Liver (tissue), 9 donors: ENCODE data around the gene SPRR2A. TPM values are rescaled to one million over a fixed set of nuclear protein-coding genes. Genes with fewer than 3 reads are reported as not detected.

Source experiments
- DNase-seq: peaks from one replicate; pipeline ENCODE4 v3.0.0-alpha.2; 2017; ENCODE audit warnings: low spot score
- H3K27ac ChIP-seq, 2 donors: one replicate each; pipeline ENCODE4 v1.7.0; 2013; ENCODE audit warnings: inconsistent platforms in 2 of 2, low read length in 2 of 2, control low read depth in 1 of 2, low read depth in 1 of 2, mild to moderate bottlenecking in 1 of 2
- H3K27me3 ChIP-seq, 4 donors: one replicate each; pipeline versions ENCODE4 v1.6.1 to v1.7.0; 2013; ENCODE audit warnings: low read length in 3 of 4, inconsistent platforms in 1 of 4, mild to moderate bottlenecking in 1 of 4, moderate library complexity in 1 of 4; ENCODE audit not compliant: control insufficient read depth in 4 of 4, insufficient read depth in 4 of 4
- H3K36me3 ChIP-seq, 4 donors: one replicate each; pipeline versions ENCODE4 v1.6.1 to v1.7.0; 2013; ENCODE audit warnings: low read length in 3 of 4, mild to moderate bottlenecking in 3 of 4, low read depth in 1 of 4, moderate library complexity in 1 of 4; ENCODE audit not compliant: control insufficient read depth in 4 of 4, insufficient read depth in 3 of 4
- H3K4me1 ChIP-seq, 4 donors: one replicate each; pipeline versions ENCODE4 v1.6.1 to v1.7.0; 2013; ENCODE audit warnings: low read length in 3 of 4, mild to moderate bottlenecking in 3 of 4, moderate library complexity in 1 of 4; ENCODE audit not compliant: control insufficient read depth in 4 of 4, insufficient read depth in 4 of 4
- H3K4me3 ChIP-seq, 3 donors: one replicate each; pipeline versions ENCODE4 v1.6.1 to v1.7.0; 2013; ENCODE audit warnings: low read length in 3 of 3, control low read depth in 1 of 3, low read depth in 1 of 3, mild to moderate bottlenecking in 1 of 3
- H3K9ac ChIP-seq, 2 donors: one replicate each; pipeline ENCODE4 v1.7.0; 2013; ENCODE audit warnings: low read length in 2 of 2, mild to moderate bottlenecking in 2 of 2, moderate library complexity in 2 of 2, control low read depth in 1 of 2, low read depth in 1 of 2
- H3K9me3 ChIP-seq, 4 donors: one replicate each; pipeline versions ENCODE4 v1.6.1 to v1.7.0; 2013; ENCODE audit warnings: low read length in 3 of 4; ENCODE audit not compliant: control insufficient read depth in 4 of 4
- ATF3 ChIP-seq: IDR thresholded peaks from 2 replicates; pipeline ENCODE4 v1.6.1; 2016; ENCODE audit warnings: antibody characterized with exemption
- CTCF ChIP-seq: fragments of 150-350 bp; IDR thresholded peaks from 2 replicates; pipeline ENCODE4 v1.5.1; 2017; ENCODE audit warnings: improper control_type of control experiment, low read depth, low read length; ENCODE audit not compliant: missing input control
- EGR1 ChIP-seq, 2 donors: IDR thresholded peaks; 2 replicates each; pipeline ENCODE4 v1.6.1; 2016 to 2018; ENCODE audit warnings: antibody characterized with exemption in 2 of 2, low read depth in 2 of 2
- FOXA1 ChIP-seq: IDR thresholded peaks from 2 replicates; pipeline ENCODE4 v1.6.1; 2016; ENCODE audit warnings: antibody characterized with exemption
- FOXA2 ChIP-seq: IDR thresholded peaks from 2 replicates; pipeline ENCODE4 v1.6.1; 2016; ENCODE audit warnings: antibody characterized with exemption
- GABPA ChIP-seq, 2 donors: IDR thresholded peaks in 1 of 2; conservative IDR thresholded peaks in 1 of 2; 2 replicates each; pipeline ENCODE4 v1.6.1; 2016; ENCODE audit warnings: antibody characterized with exemption in 2 of 2, mild to moderate bottlenecking in 1 of 2, moderate library complexity in 1 of 2
- HNF4A ChIP-seq, 2 donors: conservative IDR thresholded peaks; 2 replicates each; pipeline ENCODE4 v1.6.1; 2016; ENCODE audit warnings: antibody characterized with exemption in 2 of 2, mild to moderate bottlenecking in 2 of 2
- HNF4G ChIP-seq: IDR thresholded peaks from 2 replicates; pipeline ENCODE4 v1.6.1; 2016; ENCODE audit warnings: antibody characterized with exemption
- JUND ChIP-seq, 2 donors: IDR thresholded peaks; 2 replicates each; pipeline ENCODE4 v1.6.1; 2016; ENCODE audit warnings: antibody characterized with exemption in 2 of 2
- NR2F2 ChIP-seq: IDR thresholded peaks from 2 replicates; pipeline ENCODE4 v1.6.1; 2016; ENCODE audit warnings: antibody characterized with exemption
- RAD21 ChIP-seq, 2 donors: IDR thresholded peaks; 2 replicates each; pipeline ENCODE4 v1.6.1; 2016; ENCODE audit warnings: antibody characterized with exemption in 2 of 2, mild to moderate bottlenecking in 2 of 2
- REST ChIP-seq: IDR thresholded peaks from 2 replicates; pipeline ENCODE4 v1.6.1; 2016; ENCODE audit warnings: antibody characterized with exemption, mild to moderate bottlenecking
- RXRA ChIP-seq, 2 donors: IDR thresholded peaks; 2 replicates each; pipeline ENCODE4 v1.6.1; 2017 to 2018; ENCODE audit warnings: antibody characterized with exemption in 2 of 2, mild to moderate bottlenecking in 1 of 2
- SP1 ChIP-seq: IDR thresholded peaks from 2 replicates; pipeline ENCODE4 v1.6.1; 2018; ENCODE audit warnings: antibody characterized with exemption, mild to moderate bottlenecking
- TAF1 ChIP-seq: conservative IDR thresholded peaks from 2 replicates; pipeline ENCODE4 v1.6.1; 2016; ENCODE audit warnings: antibody characterized with exemption, mild to moderate bottlenecking
- YY1 ChIP-seq: IDR thresholded peaks from 2 replicates; pipeline ENCODE4 v1.6.1; 2016; ENCODE audit warnings: antibody characterized with exemption, mild to moderate bottlenecking
- WGBS: extraction: QIAGEN DNeasy Blood & Tissue Kit; methylation state at CpG from one replicate; pipeline ENCODE4 v1.1.7; 2013; 5-methylcytosine and 5-hydroxymethylcytosine counted together
- polyA plus RNA-seq, 2 donors: library from polyadenylated mRNA; stranded (reverse) in 1 of 2; unstranded in 1 of 2; fragments of 200-250 nt in 1 of 2; fragments of >200 nt in 1 of 2; fragmentation: Nextera tagmentation in 1 of 2; extraction: Ambion mirVana in 1 of 2; gene quantifications; one replicate each; pipeline versions ENCODE4 v1.2.1 to v1.2.3, GENCODE V29; 2013 to 2015
- total RNA-seq, 2 donors: library from RNA; depleted of rRNA; stranded (reverse); fragments of >200 nt; gene quantifications; one replicate each; pipeline ENCODE4 v1.2.3, GENCODE V29; 2014
- TF ChIP-seq, protein P1 (sequence below): IDR thresholded peaks from 2 replicates; pipeline ENCODE4 v1.6.1; 2016; ENCODE audit warnings: antibody characterized with exemption
- TF ChIP-seq, protein P2 (sequence below): IDR thresholded peaks from 2 replicates; pipeline ENCODE4 v1.6.1; 2016; ENCODE audit warnings: antibody characterized with exemption
- donor health status: healthy.
- donor health status: healthy.
- donor health status: healthy.
- donor health status: healthy.
- donor health status: healthy.

Gene SPRR2A
- total and polyA plus RNA-seq, 4 donors, result not detected

DNA sequence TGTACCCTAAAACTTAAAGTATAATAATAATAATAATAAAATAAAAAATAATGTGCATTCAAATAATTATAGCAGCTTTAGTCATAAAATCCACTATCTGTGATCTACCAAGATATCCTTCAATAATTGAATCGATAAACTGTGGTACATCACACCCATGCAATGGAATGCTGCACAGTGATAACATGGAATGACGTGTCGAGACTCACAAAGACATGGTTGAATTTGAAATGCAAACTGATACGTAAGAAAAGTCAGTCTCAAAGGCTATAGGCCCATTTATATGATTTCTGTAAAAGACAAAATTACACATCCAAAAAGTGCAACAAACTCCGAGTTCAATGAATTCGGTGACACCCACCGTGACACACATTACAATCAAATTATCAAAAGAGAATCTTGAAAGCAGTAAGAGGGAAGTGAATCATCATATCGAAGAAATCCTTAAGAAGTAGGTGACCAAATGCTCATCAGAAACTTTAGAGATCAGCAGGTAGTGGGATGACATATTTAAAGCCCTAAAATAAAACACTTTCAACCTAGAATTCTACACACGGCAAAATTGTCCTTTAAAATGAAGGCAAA is 42.2 kb upstream of the SPRR2A start:
- no peaks in the 10 kb centered on the region for H3K27me3 ChIP-seq
- H3K9ac ChIP-seq, result no peak overlapping the region
- WGBS, result 87% methylated on average over 9 of the region's 9 CpGs
- TF ChIP-seq YY1 (no peak), EGR1 (IDR thresholded peaks at IDR 0.05; ENCODE audit: low read depth in 2 of 2) (no peak), RAD21 (IDR thresholded peaks at IDR 0.05) (no peak), FOXA2 (no peak), JUND (IDR thresholded peaks at IDR 0.05) (no peak), REST (no peak), ATF3 (no peak), RXRA (IDR thresholded peaks at IDR 0.05) (no peak), FOXA1 (no peak), CTCF (no peak), HNF4A (conservative IDR thresholded peaks at IDR 0.05) (no peak), SP1 (no peak), GABPA (IDR thresholded peaks at IDR 0.05 in 1 of 2, conservative IDR thresholded peaks at IDR 0.05 in 1 of 2) (no peak), HNF4G (no peak), NR2F2 (no peak), TAF1 (no peak)
- TF ChIP-seq, protein P1, sequence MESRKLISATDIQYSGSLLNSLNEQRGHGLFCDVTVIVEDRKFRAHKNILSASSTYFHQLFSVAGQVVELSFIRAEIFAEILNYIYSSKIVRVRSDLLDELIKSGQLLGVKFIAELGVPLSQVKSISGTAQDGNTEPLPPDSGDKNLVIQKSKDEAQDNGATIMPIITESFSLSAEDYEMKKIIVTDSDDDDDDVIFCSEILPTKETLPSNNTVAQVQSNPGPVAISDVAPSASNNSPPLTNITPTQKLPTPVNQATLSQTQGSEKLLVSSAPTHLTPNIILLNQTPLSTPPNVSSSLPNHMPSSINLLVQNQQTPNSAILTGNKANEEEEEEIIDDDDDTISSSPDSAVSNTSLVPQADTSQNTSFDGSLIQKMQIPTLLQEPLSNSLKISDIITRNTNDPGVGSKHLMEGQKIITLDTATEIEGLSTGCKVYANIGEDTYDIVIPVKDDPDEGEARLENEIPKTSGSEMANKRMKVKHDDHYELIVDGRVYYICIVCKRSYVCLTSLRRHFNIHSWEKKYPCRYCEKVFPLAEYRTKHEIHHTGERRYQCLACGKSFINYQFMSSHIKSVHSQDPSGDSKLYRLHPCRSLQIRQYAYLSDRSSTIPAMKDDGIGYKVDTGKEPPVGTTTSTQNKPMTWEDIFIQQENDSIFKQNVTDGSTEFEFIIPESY, result no peak
- TF ChIP-seq, protein P2, sequence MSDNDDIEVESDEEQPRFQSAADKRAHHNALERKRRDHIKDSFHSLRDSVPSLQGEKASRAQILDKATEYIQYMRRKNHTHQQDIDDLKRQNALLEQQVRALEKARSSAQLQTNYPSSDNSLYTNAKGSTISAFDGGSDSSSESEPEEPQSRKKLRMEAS, result no peak
- no peak overlapping the region for H3K27ac ChIP-seq
- no peak for DNase-seq
- H3K4me3 ChIP-seq, result no peak overlapping the region
- H3K9me3 ChIP-seq, result no peaks in the 10 kb centered on the region
- no peaks in the 10 kb centered on the region for H3K4me1 ChIP-seq
- H3K36me3 ChIP-seq, result no peaks in the 10 kb centered on the region
